ENCODE measurements around the gene LY86. TPM values are rescaled to one million over a fixed set of nuclear protein-coding genes. Genes with fewer than 3 reads are reported as not detected.

Gene LY86
- total and polyA plus RNA-seq, 2 experiments from 2014 or later = not detected

DNA sequence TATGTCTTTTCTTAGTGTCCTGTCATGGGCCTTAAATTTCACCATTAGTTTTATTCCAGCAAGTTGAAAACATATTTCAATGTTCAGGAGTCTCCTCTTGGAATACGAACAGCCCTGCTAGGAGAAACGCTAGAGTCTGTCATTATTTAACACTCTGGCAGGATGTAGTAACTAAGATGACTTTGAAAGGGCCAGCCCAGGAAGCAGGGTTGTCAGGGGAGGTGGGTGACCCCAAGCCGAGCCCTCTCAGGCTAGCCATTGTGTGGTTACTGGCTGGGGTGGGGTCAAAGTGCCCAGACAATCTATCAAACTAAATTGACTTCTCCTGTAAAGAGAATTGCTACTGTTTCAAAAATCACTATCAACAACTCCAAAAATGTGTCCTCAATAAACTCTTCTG is 67.8 kb downstream of the LY86 start:
- no peak for DNase-seq (ENCODE audit: low read depth in 1 of 2, low spot score in 1 of 2)
- Histone ChIP-seq H3K27ac (no peak overlapping the region), H3K9me3 (ENCODE audit: low read depth) (no peaks in the 10 kb centered on the region), H3K27me3 (no peaks in the 10 kb centered on the region), H3K36me3 (no peaks in the 10 kb centered on the region), H3K4me1 (ENCODE audit: low read depth) (no peaks in the 10 kb centered on the region), H3K4me3 (no peak overlapping the region)
- TF ChIP-seq, protein P1, sequence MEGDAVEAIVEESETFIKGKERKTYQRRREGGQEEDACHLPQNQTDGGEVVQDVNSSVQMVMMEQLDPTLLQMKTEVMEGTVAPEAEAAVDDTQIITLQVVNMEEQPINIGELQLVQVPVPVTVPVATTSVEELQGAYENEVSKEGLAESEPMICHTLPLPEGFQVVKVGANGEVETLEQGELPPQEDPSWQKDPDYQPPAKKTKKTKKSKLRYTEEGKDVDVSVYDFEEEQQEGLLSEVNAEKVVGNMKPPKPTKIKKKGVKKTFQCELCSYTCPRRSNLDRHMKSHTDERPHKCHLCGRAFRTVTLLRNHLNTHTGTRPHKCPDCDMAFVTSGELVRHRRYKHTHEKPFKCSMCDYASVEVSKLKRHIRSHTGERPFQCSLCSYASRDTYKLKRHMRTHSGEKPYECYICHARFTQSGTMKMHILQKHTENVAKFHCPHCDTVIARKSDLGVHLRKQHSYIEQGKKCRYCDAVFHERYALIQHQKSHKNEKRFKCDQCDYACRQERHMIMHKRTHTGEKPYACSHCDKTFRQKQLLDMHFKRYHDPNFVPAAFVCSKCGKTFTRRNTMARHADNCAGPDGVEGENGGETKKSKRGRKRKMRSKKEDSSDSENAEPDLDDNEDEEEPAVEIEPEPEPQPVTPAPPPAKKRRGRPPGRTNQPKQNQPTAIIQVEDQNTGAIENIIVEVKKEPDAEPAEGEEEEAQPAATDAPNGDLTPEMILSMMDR (IDR thresholded peaks at IDR 0.05; ENCODE audit: low read depth, low read length) = no peak

DNA sequence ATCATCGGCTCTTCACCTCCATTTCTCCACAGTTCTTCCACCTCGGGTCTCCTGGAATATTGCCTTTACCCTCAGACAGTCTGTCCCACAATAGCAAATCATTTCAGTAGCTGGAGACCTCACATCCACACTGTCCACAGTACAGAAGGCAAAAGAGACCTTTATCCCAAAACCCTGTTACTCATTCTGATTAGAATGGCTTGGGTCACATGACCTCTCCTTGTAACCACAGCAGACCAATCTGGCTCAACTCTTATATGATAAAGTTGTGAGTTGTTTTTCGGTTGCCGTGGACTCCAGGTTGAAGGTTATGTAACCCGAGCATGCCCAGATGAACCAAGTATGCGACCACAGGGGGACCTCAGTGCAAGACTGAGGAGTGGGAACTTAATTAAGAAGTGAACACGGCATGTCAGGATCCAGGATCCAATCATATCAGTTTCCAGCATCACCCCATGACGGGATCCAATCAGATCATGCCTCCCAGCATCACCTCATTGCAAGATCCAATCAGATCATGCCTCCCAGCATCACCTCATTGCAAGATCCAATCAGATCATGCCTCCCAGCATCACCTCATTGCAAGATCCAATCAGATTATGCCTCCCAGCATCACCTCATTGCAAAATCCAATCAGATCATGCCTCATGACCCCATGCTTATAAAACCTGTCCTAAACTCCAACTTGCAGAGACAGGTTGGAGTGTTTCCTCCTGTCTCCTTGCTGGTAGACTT is 68.7 kb downstream of the LY86 start:
- Histone ChIP-seq H3K27me3 (no peaks in the 10 kb centered on the region), H3K27ac (no peak overlapping the region)

DNA sequence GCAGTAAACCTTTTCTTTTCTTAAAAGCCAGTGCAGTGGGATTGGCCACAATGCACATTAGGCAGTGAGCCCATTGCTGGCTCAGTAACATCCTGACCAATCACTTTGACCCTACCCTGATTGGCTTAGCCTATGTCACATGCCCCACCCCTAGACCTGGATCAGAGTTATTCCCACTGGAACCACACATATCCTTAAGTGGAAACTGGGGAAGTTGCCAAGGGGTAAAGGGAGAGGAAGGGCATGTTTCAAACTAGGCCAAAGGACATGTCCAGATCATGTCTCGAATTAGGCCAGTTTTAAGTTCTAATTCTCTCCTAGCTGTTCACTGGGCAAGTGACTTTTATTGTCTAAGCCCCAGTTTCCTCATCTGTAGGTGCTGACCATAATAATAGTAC is 69.3 kb downstream of the LY86 start:
- H3K4me3 ChIP-seq = no peak overlapping the region
- no peaks in the 10 kb centered on the region for H3K9me3 ChIP-seq (ENCODE audit: low read depth)
- TF ChIP-seq, protein P1 (IDR thresholded peaks at IDR 0.05; ENCODE audit: low read depth, low read length) = no peak

More for the DNA sequence above, 68.7 kb downstream of the LY86 start:
- TF ChIP-seq, protein P1 (IDR thresholded peaks at IDR 0.05; ENCODE audit: low read depth, low read length) = no peak
- Histone ChIP-seq H3K9me3 (ENCODE audit: low read depth) (no peaks in the 10 kb centered on the region), H3K4me1 (ENCODE audit: low read depth) (no peaks in the 10 kb centered on the region), H3K4me3 (no peak overlapping the region), H3K36me3 (no peaks in the 10 kb centered on the region)
- DNase-seq (ENCODE audit: low read depth in 1 of 2, low spot score in 1 of 2) = peak in 1 of 2 donors; percentile 28

DNA sequence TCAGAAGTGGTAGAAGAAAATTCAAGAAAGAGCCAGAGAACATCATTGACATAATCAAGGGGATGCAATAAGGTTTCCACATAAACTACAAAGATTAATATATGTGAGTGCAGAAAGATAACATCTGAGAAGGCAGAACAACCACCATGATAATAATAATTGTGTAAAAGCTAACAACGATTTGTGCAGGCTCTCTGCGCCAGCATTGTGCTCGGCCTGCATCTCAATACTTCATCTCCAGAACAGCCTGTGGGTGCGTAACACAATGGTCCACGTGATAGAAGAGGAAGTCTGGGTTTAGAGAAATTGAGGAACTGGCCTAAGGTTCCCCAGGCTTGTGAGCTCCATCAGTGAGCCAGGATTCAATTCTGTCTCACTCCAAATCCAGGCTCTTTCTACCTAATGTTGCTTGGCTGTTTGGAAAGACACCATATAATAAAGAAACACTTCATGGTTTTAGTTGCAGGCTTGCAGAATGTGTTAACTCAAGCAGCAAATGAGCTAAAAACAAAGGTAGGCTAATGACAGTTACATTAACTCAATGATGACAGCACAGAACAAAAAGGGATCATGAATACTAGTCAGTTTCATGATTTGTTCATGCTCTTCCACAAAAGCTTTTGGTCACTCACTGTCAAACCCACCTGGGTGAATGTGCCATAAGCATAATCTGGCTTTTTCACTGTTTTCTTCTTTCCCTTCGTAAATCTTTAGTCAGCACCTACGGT is 71.2 kb downstream of the LY86 start:
- H3K4me3 ChIP-seq = no peak overlapping the region
- H3K36me3 ChIP-seq = no peaks in the 10 kb centered on the region
- no peaks in the 10 kb centered on the region for H3K9me3 ChIP-seq (ENCODE audit: low read depth)
- H3K27me3 ChIP-seq = no peaks in the 10 kb centered on the region
- DNase-seq (ENCODE audit: low read depth in 1 of 2, low spot score in 1 of 2) = no peak
- no peaks in the 10 kb centered on the region for H3K4me1 ChIP-seq (ENCODE audit: low read depth)
- TF ChIP-seq, protein P1 (IDR thresholded peaks at IDR 0.05; ENCODE audit: low read depth, low read length) = no peak
- H3K27ac ChIP-seq = no peak overlapping the region

More for the DNA sequence above, 69.3 kb downstream of the LY86 start:
- H3K27me3 ChIP-seq = no peaks in the 10 kb centered on the region
- no peak for DNase-seq (ENCODE audit: low read depth in 1 of 2, low spot score in 1 of 2)
- no peaks in the 10 kb centered on the region for H3K36me3 ChIP-seq
- no peak overlapping the region for H3K27ac ChIP-seq
- no peaks in the 10 kb centered on the region for H3K4me1 ChIP-seq (ENCODE audit: low read depth)

DNA sequence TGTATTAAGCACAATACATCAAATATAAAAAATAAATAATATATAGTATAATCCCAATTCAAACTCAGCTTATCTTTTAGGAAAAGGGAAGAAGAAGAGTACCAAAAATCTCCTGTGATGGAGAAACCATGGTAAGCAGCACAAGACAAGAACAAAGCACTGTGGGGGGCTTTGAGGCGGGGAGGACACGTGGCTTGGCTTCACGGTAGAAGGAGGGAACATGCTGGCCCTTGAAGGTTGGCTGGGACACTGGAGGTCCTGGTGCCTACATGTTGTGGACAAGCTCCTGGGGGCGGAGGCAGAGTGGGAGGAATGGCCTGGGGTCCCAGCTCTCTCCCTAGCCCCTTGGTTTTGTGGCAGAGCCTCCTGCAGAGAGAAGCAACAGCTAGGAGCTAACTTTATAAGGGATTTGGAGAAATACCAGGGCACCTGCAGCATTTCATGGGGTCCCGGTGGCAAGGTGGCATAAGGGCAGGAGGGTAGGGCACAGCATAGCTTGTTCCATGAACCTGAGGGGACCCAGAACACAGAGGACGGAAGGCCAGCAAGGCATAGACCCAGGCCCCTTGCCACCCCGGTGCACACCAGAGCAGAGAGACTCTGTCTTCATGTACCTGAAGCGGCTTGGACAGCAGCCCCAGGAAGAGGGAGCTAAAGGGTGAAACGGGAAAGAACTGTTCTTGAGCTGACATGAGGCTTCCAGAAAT is 72.0 kb downstream of the LY86 start:
- no peak for DNase-seq (ENCODE audit: low read depth in 1 of 2, low spot score in 1 of 2)
- H3K9me3 ChIP-seq (ENCODE audit: low read depth) = no peaks in the 10 kb centered on the region
- no peaks in the 10 kb centered on the region for H3K27me3 ChIP-seq
- TF ChIP-seq, protein P1 (IDR thresholded peaks at IDR 0.05; ENCODE audit: low read depth, low read length) = no peak
- H3K27ac ChIP-seq = no peak overlapping the region
- peaks cover 2% of the 10 kb centered on the region for H3K4me1 ChIP-seq (ENCODE audit: low read depth)
- H3K4me3 ChIP-seq = no peak overlapping the region
- no peaks in the 10 kb centered on the region for H3K36me3 ChIP-seq
